ENCODE data around the gene NSD1. TPM values are rescaled to one million over a fixed set of nuclear protein-coding genes. Genes with fewer than 3 reads are reported as not detected.
A peak's percentile ranks its signal among the peaks of the same experiment; 100 is the strongest.

The NSD1 gene
- polyA plus RNA-seq, 1 donor (not counting 4 experiments of a cell fraction or from before 2014, with no cell fraction given), result 13.6 TPM

DNA sequence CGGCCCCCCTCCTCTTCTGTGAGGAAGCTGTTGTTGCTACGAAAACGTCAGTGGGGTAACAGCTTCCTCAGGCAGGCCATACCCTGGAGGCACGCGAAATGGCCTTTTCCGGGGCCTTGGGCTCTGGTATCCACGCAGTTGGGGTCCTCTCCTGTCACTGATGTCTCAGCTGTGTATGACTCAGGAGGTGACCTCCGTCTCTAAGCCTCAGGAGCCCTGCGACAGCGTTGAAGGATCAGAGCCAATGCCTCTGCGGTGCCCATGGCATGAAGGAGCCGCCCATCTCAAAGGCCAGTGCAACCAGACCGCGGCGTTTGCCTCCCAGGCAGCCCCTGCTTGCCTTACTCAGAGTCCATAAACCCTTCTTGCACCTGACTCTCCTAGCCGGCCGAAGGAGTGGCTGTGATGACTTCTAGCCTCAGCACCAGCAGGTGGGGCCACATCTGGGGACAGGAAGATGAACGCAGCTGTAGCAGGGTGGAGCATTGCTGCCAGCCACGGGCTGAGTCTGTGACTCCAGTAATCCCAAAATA lies 179.1 kb downstream of the NSD1 start:
- Histone ChIP-seq H4K20me1 (ENCODE audit: control insufficient read depth, extremely low read depth, insufficient read depth, low read length) (no peaks in the 10 kb centered on the region), H3K9me1 (ENCODE audit: control insufficient read depth, extremely low read depth, insufficient read depth, low read length) (no peaks in the 10 kb centered on the region), H3K9me3 (ENCODE audit: control insufficient read depth, low read depth, low read length) (no peaks in the 10 kb centered on the region), H3K4me3 (ENCODE audit: control insufficient read depth in 2 of 3, extremely low read depth in 1 of 3, insufficient read depth in 2 of 3, low read depth in 1 of 3, low read length in 3 of 3) (peak overlapping the region in 2 of 3 experiments; percentile 14 to 54), H3K27me3 (ENCODE audit: control insufficient read depth, extremely low read depth, insufficient read depth, low read length) (no peaks in the 10 kb centered on the region), H2AFZ (ENCODE audit: control insufficient read depth, low read length) (peak overlapping the region; percentile 42), H3K4me1 (ENCODE audit: control insufficient read depth, extremely low read depth, insufficient read depth, low read length) (peaks cover 18% of the 10 kb centered on the region), H3K27ac (ENCODE audit: control insufficient read depth, insufficient read depth, low read length) (peak overlapping the region; percentile 36), H3K79me2 (ENCODE audit: control insufficient read depth, insufficient read depth, low read length) (no peaks in the 10 kb centered on the region), H3K9ac (ENCODE audit: control insufficient read depth, extremely low read depth, insufficient read depth, low read length) (peak overlapping the region; percentile 80), H3K4me2 (ENCODE audit: control insufficient read depth, extremely low read depth, insufficient read depth, low read depth, low read length) (peak overlapping the region; percentile 91), H3K36me3 (ENCODE audit: control insufficient read depth in 2 of 2, extremely low read depth in 1 of 2, insufficient read depth in 2 of 2, low read length in 2 of 2) (peaks cover 0 to 2% of the 10 kb centered on the region in 2 experiments)
- DNase-seq (ENCODE audit: low read depth, low spot score) (no peak), FAIRE-seq (no peak)
- TF ChIP-seq, protein P1, sequence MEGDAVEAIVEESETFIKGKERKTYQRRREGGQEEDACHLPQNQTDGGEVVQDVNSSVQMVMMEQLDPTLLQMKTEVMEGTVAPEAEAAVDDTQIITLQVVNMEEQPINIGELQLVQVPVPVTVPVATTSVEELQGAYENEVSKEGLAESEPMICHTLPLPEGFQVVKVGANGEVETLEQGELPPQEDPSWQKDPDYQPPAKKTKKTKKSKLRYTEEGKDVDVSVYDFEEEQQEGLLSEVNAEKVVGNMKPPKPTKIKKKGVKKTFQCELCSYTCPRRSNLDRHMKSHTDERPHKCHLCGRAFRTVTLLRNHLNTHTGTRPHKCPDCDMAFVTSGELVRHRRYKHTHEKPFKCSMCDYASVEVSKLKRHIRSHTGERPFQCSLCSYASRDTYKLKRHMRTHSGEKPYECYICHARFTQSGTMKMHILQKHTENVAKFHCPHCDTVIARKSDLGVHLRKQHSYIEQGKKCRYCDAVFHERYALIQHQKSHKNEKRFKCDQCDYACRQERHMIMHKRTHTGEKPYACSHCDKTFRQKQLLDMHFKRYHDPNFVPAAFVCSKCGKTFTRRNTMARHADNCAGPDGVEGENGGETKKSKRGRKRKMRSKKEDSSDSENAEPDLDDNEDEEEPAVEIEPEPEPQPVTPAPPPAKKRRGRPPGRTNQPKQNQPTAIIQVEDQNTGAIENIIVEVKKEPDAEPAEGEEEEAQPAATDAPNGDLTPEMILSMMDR (optimal IDR thresholded peaks at IDR 0.05 in 1 of 3, IDR thresholded peaks at IDR 0.05 in 1 of 3, conservative IDR thresholded peaks at IDR 0.05 in 1 of 3; ENCODE audit: extremely low read depth in 1 of 3, insufficient read depth in 2 of 3, low read length in 3 of 3), result peak in 1 of 3 experiments; percentile 15
- TF ChIP-seq EZH2 (IDR thresholded peaks at IDR 0.05; ENCODE audit: low read length), result no peak
- dilution Hi-C loops (cut with MboI; ENCODE audit: extremely low pct_ligation_motif_present, low sequenced_read_pairs), result no loop called here

DNA sequence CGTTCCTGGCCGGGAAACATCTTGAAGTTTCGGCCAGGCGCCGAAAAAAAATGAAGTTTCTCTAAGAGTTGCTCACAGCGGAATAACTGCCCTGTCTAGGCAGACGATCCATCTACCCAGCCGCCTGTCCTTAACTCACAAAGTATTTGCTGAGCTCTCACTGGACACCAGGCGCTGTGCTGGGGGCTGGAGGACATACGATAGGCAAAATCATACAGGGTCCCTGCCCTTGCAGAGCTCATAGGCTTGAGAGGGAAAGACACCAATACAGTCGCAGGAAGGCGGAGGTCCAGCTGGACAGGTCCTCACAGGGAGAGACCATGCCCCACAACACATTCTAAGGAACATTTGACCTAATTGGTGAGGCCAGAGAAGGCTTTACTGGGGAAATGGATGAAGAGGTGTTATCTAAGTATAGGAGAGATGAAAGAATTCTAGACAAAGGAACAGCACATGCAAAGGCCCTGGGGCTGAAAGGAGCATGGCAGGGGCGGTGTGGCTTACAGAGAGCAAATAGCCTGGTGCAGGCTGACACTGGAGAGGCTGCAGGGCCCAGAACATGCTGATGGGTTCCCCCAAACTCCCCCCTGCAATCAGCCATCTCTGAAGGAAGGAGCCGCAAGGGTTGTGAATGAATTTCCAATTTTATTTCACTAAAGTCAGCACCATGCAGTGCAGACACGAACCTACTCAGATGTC lies 180.1 kb downstream of the NSD1 start:
- dilution Hi-C loops (cut with MboI; ENCODE audit: extremely low pct_ligation_motif_present, low sequenced_read_pairs), result no loop called here
- H3K4me1 ChIP-seq (ENCODE audit: control insufficient read depth, extremely low read depth, insufficient read depth, low read length), result peaks cover 18% of the 10 kb centered on the region
- H3K9me1 ChIP-seq (ENCODE audit: control insufficient read depth, extremely low read depth, insufficient read depth, low read length), result peaks cover 3% of the 10 kb centered on the region
- no peaks in the 10 kb centered on the region for H4K20me1 ChIP-seq (ENCODE audit: control insufficient read depth, extremely low read depth, insufficient read depth, low read length)
- no peak overlapping the region for H3K27ac ChIP-seq (ENCODE audit: control insufficient read depth, insufficient read depth, low read length)
- no peak overlapping the region for H3K9ac ChIP-seq (ENCODE audit: control insufficient read depth, extremely low read depth, insufficient read depth, low read length)
- no peak overlapping the region for H3K4me2 ChIP-seq (ENCODE audit: control insufficient read depth, extremely low read depth, insufficient read depth, low read depth, low read length)
- H3K36me3 ChIP-seq (ENCODE audit: control insufficient read depth in 2 of 2, extremely low read depth in 1 of 2, insufficient read depth in 2 of 2, low read length in 2 of 2), result no peaks in the 10 kb centered on the region
- no peak for TF ChIP-seq EZH2 (IDR thresholded peaks at IDR 0.05; ENCODE audit: low read length)
- TF ChIP-seq, protein P1 (optimal IDR thresholded peaks at IDR 0.05 in 1 of 3, IDR thresholded peaks at IDR 0.05 in 1 of 3, conservative IDR thresholded peaks at IDR 0.05 in 1 of 3; ENCODE audit: extremely low read depth in 1 of 3, insufficient read depth in 2 of 3, low read length in 3 of 3), result no peak
- no peak for DNase-seq (ENCODE audit: low read depth, low spot score)
- H3K4me3 ChIP-seq (ENCODE audit: control insufficient read depth in 2 of 3, extremely low read depth in 1 of 3, insufficient read depth in 2 of 3, low read depth in 1 of 3, low read length in 3 of 3), result no peak overlapping the region
- no peaks in the 10 kb centered on the region for H3K27me3 ChIP-seq (ENCODE audit: control insufficient read depth, extremely low read depth, insufficient read depth, low read length)
- H2AFZ ChIP-seq (ENCODE audit: control insufficient read depth, low read length), result no peak overlapping the region
- FAIRE-seq, result no peak
- no peaks in the 10 kb centered on the region for H3K9me3 ChIP-seq (ENCODE audit: control insufficient read depth, low read depth, low read length)
- H3K79me2 ChIP-seq (ENCODE audit: control insufficient read depth, insufficient read depth, low read length), result no peaks in the 10 kb centered on the region

Measured in keratinocyte (primary cell).